GM21367 (cell line): ENCODE data around the gene CIAO2A.
"Not testable (repeated sequence)": the region's sequence is repeated elsewhere in the genome, so short reads cannot be mapped to it uniquely, and the experiment has no call there.

Experiments used
- ATAC-seq: cut with Tn5 transposase; IDR thresholded peaks from one replicate; pipeline ENCODE4 v1.9.1; 2021; ENCODE audit not compliant: unreplicated experiment

CIAO2A gene

GRCh38 chr15:64093627-64094417, at the start of gene CIAO2A:
Gene CIAO2A (minus strand): TSS chr15:64093838. CDS start chr15:64093768, 70 bp downstream.
- peak; percentile 62 for ATAC-seq

GRCh38 chr15:64143276-64143675, 49.6 kb upstream of the CIAO2A start:
- no peak for ATAC-seq

GRCh38 chr15:64141798-64142512, 48.3 kb upstream of the CIAO2A start:
- ATAC-seq: no peak

GRCh38 chr15:64138331-64138941, 44.8 kb upstream of the CIAO2A start:
- no peak for ATAC-seq

- no peak for ATAC-seq
These were observed 43.7 kb upstream of the CIAO2A start for GRCh38 chr15:64137226-64137833.

GRCh38 chr15:64136347-64136746, 42.7 kb upstream of the CIAO2A start:
- no peak for ATAC-seq

GRCh38 chr15:64134345-64134829, 40.7 kb upstream of the CIAO2A start:
- no peak for ATAC-seq

GRCh38 chr15:64133623-64134344, 40.1 kb upstream of the CIAO2A start:
- ATAC-seq: no peak

GRCh38 chr15:64132217-64132616, 38.6 kb upstream of the CIAO2A start:
- no peak for ATAC-seq

GRCh38 chr15:64131547-64131946, 37.9 kb upstream of the CIAO2A start:
- ATAC-seq: no peak

GRCh38 chr15:64130159-64130558, 36.5 kb upstream of the CIAO2A start:
- ATAC-seq: no peak

GRCh38 chr15:64127521-64128270, 34.1 kb upstream of the CIAO2A start:
- ATAC-seq: no peak

- no peak for ATAC-seq
These were observed 32.3 kb upstream of the CIAO2A start for GRCh38 chr15:64125978-64126377.

GRCh38 chr15:64122936-64123351, 29.3 kb upstream of the CIAO2A start:
- ATAC-seq: no peak

- no peak for ATAC-seq
These were observed 28.8 kb upstream of the CIAO2A start for GRCh38 chr15:64122444-64122843.

- no peak for ATAC-seq
These were observed 28.0 kb upstream of the CIAO2A start for GRCh38 chr15:64121614-64122013.

GRCh38 chr15:64120322-64120721, 26.7 kb upstream of the CIAO2A start:
- not testable (repeated sequence) for ATAC-seq

GRCh38 chr15:64117759-64118487, 24.3 kb upstream of the CIAO2A start:
- no peak for ATAC-seq

GRCh38 chr15:64112904-64113303, 19.3 kb upstream of the CIAO2A start:
- ATAC-seq: no peak
